HS-5 (cell line): ENCODE measurements around the gene SPCS3.

Experiments
- DNase-seq: peaks from one replicate; pipeline ENCODE4 v3.0.0-alpha.2; 2012; ENCODE audit warnings: low read depth

Gene SPCS3

DNA sequence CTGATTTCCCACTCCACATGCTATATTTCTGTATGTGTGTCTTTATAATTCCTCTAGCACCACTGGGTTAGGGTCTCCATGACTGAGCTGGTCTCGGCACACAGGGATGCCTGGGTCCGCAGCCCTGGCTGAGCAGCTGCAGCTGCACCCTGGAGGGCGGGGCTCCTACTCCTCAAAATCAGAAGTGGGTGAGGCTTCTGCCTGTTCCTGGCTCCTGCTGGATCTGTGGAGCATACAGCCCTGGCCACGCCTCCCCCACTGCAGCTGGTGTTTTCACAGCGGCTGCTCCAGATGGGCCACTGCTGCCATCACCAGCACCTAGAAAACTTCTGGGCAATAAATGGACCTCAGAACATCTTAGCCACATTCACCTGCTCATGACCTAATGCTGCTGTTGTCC is 30.9 kb downstream of the SPCS3 start:
- no peak for DNase-seq

DNA sequence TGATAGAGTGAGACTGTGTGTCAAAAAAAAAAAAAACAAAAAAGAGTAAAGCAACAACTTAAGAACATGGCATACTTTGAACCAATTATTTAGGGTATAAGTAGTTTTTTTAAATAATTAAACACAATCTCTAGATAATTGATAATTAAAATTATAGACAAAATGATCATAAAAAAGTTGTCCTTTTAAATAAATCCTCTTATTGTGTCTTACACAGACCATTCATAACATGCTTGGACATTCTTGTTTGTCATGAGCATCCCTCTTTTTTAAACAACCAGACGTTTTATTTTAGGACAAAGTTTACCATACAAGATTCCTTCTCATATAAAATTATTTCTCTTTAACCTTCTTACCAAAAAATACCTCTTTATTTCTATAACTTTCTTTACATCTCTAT is 35.1 kb downstream of the SPCS3 start:
- DNase-seq: no peak

DNA sequence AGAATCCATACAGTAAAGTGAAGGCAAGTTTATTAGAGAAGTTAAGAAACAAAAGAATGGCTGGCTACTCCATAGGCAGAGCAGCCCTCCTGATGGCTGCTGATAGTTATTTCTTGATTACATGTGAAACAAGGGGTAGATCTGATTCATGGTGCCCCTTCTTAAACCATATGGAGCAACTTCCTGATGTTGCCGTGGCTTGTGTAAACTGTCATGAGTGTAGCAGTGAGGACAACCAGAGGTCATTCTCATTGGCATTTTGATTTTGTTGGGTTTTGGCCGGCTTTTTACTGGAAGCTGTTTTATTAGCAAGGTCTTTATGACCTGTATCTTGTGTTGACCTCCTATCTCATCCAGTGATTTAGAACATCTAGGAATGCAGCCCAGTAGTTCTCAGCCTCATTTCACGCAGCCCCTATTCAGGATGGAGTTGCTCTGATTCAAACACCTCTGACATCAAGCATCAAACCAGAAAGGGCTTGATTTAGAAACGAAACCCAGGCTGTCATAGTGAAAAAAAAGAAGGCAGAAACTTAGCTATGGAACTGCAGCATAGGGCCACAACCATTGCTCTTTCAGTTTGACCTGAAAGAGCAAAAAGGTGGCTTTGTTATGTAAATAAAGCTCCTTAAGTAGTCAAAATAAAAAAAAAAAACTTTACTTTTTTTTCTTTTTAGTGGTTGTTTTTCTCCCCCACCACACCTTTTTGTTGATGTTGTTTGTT is 37.8 kb downstream of the SPCS3 start:
- DNase-seq: no peak

DNA sequence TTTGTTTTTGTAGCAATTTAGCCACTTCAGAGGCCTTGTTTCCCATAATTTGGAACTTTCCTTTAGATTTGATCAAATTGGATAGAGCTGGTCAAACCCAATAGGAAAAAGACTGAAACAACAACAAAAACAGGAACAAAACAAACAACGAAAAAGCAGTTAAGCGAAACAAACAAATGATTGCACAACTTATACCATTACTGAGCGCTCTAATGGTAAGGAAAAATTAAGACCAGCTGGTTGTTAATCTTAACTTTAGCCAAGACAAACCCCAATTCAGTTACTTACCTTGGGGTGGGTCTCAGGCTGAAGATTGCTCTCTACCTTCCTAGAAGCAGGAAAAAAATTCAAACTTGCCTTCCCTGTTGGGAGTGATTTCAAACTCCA is 38.3 kb downstream of the SPCS3 start:
- no peak for DNase-seq

GRCh38 chr4:176359590-176359989 is 39.8 kb downstream of the SPCS3 start:
- no peak for DNase-seq

GRCh38 chr4:176360446-176360845 is 40.7 kb downstream of the SPCS3 start:
- no peak for DNase-seq

DNA sequence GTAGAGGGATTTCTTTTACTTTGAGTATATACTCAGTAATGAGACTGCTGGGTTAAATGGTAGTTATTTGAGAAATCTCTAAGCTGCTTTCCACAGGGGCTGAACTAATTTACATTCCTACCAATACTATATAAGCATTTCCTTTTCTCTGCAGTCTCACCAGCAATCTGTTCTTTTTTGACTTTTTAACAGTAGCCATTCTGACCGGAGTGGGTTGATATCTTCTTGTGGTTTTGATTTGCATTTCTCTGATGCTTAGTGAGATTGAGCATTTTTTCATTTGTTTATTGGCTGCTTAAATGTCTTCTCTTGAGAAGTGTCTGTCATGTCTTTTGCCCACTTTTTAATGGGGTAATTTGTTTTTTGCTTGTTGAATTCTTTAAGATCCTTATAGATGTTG is 43.3 kb downstream of the SPCS3 start:
- DNase-seq: no peak

GRCh38 chr4:176367771-176368465 is 48.2 kb downstream of the SPCS3 start:
- DNase-seq: no peak

DNA sequence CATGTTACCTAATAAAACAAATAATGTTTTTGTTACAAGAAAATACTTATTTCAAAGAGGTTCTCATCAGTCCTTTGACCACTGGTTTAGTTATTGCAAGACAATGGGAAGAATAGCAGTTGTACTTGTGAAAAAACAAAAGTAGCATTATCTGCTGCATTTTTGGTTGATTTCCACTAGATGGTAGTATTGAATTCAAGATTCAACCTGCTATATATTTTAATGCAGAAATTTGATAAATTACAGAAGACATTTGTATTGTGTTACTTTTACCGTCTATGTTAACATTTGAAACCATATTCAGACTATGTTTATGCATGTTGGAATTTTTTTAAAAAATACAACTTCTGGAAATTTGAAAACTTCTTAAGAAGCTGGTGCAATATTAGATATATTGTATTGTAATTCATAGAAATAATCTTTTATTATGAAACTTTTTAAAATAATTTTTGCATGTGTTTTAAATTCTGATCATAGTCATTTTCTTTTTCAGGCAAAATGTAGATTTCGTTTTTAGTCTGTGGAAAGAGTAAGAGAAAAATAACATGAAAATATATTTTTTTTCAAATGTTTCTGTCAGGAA is 56.4 kb downstream of the SPCS3 start:
- DNase-seq: no peak

DNA sequence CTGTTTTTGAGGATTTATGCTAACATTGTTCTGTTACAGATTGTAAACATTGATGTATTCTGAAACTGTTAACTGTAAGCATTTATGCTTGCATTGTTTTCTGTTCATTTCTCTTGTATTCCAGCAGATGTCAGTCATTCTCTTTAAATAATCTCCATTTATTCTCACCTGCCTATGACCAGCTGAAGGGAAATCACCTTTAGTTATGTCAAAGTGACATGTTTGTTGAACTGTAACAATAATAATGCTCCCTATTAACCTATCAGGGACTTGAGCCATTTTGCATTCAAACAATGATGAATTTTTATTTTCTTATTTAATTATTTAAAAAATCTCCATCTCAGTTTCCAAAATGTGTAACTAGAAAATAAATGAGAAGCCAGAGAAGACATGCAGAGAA is 58.0 kb downstream of the SPCS3 start:
- DNase-seq: no peak

GRCh38 chr4:176380352-176381157 is 60.8 kb downstream of the SPCS3 start:
- DNase-seq: no peak
